Renal pelvis (tissue), 12 donors: ENCODE results near the gene SELENOK. TPM values are rescaled to one million over a fixed set of nuclear protein-coding genes. Genes with fewer than 3 reads are reported as not detected.
"Not testable (repeated sequence)": the region's sequence is repeated elsewhere in the genome, so short reads cannot be mapped to it uniquely, and the experiment has no call there.

Source experiments
- DNase-seq: peaks from one replicate; pipeline ENCODE4 v3.0.0-alpha.2; 2013
- long read RNA-seq, 16 experiments: transcript quantifications; one replicate each; lab custom pipeline, GENCODE V29; 2026
- polyA plus RNA-seq, 3 donors: library from polyadenylated mRNA; unstranded; fragments of 120-200 nt; gene quantifications; one replicate each; pipeline ENCODE4 v1.2.1, GENCODE V29; 2013; ENCODE audit not compliant: insufficient read length in 3 of 3

SELENOK gene
- polyA plus RNA-seq = 10 to 100 TPM; 66.2 to 74.9 (median 68.7) TPM
- long read RNA-seq, donor 1, transcript SELENOK-204 (5 exons, 1,633 nt) = major isoform, 85 of 94 reads
- long read RNA-seq, donor 1, partial matches to known transcripts = 5 of 94 reads
- long read RNA-seq, donor 1, other reads (novel, unspliced or antisense) = 0 of 94 reads
- long read RNA-seq, donor 2, transcript SELENOK-204 (5 exons, 1,633 nt) = major isoform, 89 of 94 reads
- long read RNA-seq, donor 2, partial matches to known transcripts = 0 of 94 reads
- long read RNA-seq, donor 2, other reads (novel, unspliced or antisense) = 0 of 94 reads
- long read RNA-seq, donor 3, transcript SELENOK-204 (5 exons, 1,633 nt) = major isoform, 70 of 82 reads
- long read RNA-seq, donor 3, partial matches to known transcripts = 12 of 82 reads
- long read RNA-seq, donor 3, other reads (novel, unspliced or antisense) = 0 of 82 reads
- long read RNA-seq, donor 4, transcript SELENOK-202 (2 exons, 574 nt) = minor isoform, 5 of 114 reads
- long read RNA-seq, donor 4, transcript SELENOK-204 (5 exons, 1,633 nt) = major isoform, 94 of 114 reads
- long read RNA-seq, donor 4, partial matches to known transcripts = 12 of 114 reads
- long read RNA-seq, donor 4, other reads (novel, unspliced or antisense) = 0 of 114 reads
- long read RNA-seq, donor 5, transcript SELENOK-204 (5 exons, 1,633 nt) = major isoform, 45 of 65 reads
- long read RNA-seq, donor 5, partial matches to known transcripts = 18 of 65 reads
- long read RNA-seq, donor 5, other reads (novel, unspliced or antisense) = 0 of 65 reads
- long read RNA-seq, donor 6, transcript SELENOK-204 (5 exons, 1,633 nt) = major isoform, 65 of 69 reads
- long read RNA-seq, donor 6, partial matches to known transcripts = 0 of 69 reads
- long read RNA-seq, donor 6, other reads (novel, unspliced or antisense) = 0 of 69 reads
- long read RNA-seq, donor 7, transcript SELENOK-204 (5 exons, 1,633 nt) = major isoform, 68 of 109 reads
- long read RNA-seq, donor 7, partial matches to known transcripts = 36 of 109 reads
- long read RNA-seq, donor 7, other reads (novel, unspliced or antisense) = 0 of 109 reads
- long read RNA-seq, donor 8, transcript SELENOK-204 (5 exons, 1,633 nt) = major isoform, 28 of 33 reads
- long read RNA-seq, donor 8, partial matches to known transcripts = 5 of 33 reads
- long read RNA-seq, donor 8, other reads (novel, unspliced or antisense) = 0 of 33 reads
- long read RNA-seq, donor 9, transcript SELENOK-204 (5 exons, 1,633 nt) = major isoform, 92 of 109 reads
- long read RNA-seq, donor 9, partial matches to known transcripts = 12 of 109 reads
- long read RNA-seq, donor 9, other reads (novel, unspliced or antisense) = 0 of 109 reads
- long read RNA-seq, donor 10, transcript SELENOK-204 (5 exons, 1,633 nt) = major isoform, 71 of 73 reads
- long read RNA-seq, donor 10, partial matches to known transcripts = 0 of 73 reads
- long read RNA-seq, donor 10, other reads (novel, unspliced or antisense) = 0 of 73 reads
- long read RNA-seq, donor 11, transcript SELENOK-204 (5 exons, 1,633 nt) = major isoform, 51 of 58 reads
- long read RNA-seq, donor 11, partial matches to known transcripts = 5 of 58 reads
- long read RNA-seq, donor 11, other reads (novel, unspliced or antisense) = 0 of 58 reads
- long read RNA-seq, donor 12, transcript SELENOK-204 (5 exons, 1,633 nt) = major isoform, 94 of 119 reads
- long read RNA-seq, donor 12, partial matches to known transcripts = 22 of 119 reads
- long read RNA-seq, donor 12, other reads (novel, unspliced or antisense) = 0 of 119 reads
- long read RNA-seq, donor 13, transcript SELENOK-204 (5 exons, 1,633 nt) = major isoform, 33 of 39 reads
- long read RNA-seq, donor 13, partial matches to known transcripts = 6 of 39 reads
- long read RNA-seq, donor 13, other reads (novel, unspliced or antisense) = 0 of 39 reads
- long read RNA-seq, donor 14 = 0 reads
- long read RNA-seq, donor 15, transcript SELENOK-204 (5 exons, 1,633 nt) = major isoform, 111 of 126 reads
- long read RNA-seq, donor 15, partial matches to known transcripts = 11 of 126 reads
- long read RNA-seq, donor 15, other reads (novel, unspliced or antisense) = 0 of 126 reads
- long read RNA-seq, donor 16, transcript SELENOK-204 (5 exons, 1,633 nt) = major isoform, 77 of 97 reads
- long read RNA-seq, donor 16, partial matches to known transcripts = 15 of 97 reads
- long read RNA-seq, donor 16, other reads (novel, unspliced or antisense) = 0 of 97 reads

DNA sequence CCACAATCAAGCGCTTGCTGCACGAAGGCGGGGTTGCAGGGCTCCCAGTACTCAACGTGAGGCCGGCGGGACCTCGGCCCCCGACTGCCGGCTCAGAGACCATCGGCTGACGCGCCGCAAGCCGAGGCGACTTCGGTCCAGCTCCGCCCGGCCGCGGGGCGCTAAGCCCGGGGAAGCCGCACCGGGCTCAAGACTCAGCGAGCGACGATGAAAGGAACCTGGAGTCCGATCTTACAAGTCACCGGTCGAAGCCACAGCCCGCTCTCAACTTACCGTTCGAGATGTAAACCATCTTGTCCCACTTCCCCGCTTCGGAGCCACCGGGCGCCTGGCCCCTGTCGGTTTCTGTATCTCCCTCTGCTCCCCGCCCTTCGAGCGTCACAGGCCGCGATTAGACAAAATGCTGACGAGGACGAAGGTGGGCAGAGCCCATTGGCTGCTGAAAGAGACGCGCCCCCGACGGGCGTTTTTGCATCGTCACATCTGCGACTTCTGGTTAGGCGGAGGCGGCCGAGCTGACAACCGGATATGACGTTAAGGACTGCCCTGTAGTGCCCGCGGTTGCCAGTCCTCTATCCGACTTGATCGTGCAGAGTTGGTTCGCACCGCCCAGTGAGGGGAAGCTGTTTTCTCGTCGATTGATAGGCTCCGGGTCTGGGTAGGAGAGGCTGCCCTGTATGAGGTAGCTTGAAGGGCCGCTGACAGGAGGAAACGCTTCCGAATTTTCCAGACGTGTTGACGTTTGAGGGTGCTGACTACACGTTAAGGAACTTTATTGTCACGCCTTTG is at the start of gene SELENOK:
TSS of gene SELENOK (minus strand) at position 363 of the 789 bp plus-strand sequence.
- DNase-seq = peak; percentile 99

DNA sequence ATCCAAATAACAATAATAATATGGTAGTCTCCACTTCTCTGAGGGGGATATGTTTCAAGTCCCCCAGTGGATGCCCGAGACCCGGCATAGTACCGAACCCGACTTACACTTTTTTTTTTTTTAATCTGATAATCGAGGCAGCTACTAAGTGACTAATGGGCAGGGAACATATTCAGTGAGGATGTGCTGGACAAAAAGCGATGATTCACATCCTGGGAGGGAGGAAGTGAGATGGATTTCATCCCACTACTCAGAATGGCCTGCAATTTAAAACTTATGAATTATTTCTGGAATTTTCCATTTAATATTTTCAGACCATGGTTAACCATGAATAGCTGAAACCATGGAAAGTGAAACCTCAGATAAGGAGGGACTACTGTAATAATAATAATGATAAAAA is 49.5 kb upstream of the SELENOK start:
- no peak for DNase-seq

GRCh38 chr3:53940623-53941022 is 49.0 kb upstream of the SELENOK start:
- no peak for DNase-seq

- no peak for DNase-seq
Observed at GRCh38 chr3:53939813-53940212, 48.2 kb upstream of the SELENOK start.

GRCh38 chr3:53939086-53939582 is 47.5 kb upstream of the SELENOK start:
- peak; percentile 35 for DNase-seq

GRCh38 chr3:53938645-53939044 is 47.0 kb upstream of the SELENOK start:
- DNase-seq = peak; percentile 43

DNA sequence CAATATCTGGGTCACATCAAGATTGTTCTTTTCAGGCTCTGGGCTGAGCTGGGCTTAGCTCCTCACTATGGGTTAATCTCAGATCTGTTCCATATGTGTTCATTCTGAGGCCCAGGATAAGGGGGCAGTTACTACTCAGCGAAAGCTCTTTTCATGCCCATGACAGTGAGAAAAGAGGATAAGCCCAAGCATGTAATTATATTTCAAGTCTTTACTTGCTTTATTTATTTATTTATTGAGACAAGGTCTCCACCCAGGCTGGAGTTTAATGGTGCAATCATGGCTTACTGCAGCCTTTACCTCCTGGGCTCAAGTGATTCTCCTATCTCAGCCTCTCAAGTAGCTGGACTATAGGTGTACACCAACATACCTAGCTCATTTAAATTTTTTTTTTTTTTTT is 44.7 kb upstream of the SELENOK start:
- no peak for DNase-seq

- DNase-seq = no peak
Observed at GRCh38 chr3:53935283-53935901, 43.7 kb upstream of the SELENOK start.

GRCh38 chr3:53927208-53927872 is 35.7 kb upstream of the SELENOK start:
- DNase-seq = not testable (repeated sequence)

GRCh38 chr3:53921296-53921695 is 29.6 kb upstream of the SELENOK start:
- DNase-seq = no peak

DNA sequence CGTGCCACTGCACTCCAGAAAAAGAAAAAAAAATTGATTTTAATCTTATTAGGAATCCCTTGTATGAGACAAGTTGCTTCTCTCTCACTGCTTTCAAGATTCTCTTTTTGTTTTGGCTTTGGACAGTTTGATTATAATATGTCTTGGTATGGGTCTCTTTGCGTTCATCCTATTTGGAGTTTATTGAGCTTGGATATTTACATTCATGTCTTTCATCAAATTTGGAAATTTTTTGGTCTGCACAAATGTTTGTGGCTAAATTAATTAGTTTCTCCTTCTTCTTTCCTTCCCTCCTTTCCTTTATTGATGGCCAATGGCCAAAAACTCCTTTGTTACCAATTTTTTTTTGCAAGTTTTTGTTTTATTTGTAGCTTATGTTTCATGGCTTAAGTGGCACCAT is 28.1 kb upstream of the SELENOK start:
- DNase-seq = no peak

DNA sequence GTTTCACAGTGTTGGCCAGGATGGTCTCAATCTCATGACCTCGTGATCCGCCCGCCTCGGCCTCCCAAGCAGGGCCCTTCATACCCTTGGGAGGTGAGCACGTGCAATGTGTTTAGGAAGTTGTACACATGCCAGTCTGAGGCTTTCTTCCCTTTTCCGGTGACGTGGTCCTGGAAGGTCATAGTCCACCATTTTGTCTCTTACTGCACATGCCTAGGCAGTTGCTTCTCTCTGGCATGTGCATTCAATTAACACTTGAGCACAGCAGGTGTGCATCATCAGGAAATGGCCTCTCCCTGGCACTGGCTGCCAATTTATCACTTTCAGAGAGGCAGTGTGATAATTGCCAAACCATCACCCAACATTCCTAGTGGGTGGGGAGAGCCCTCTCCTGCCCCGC is 21.7 kb upstream of the SELENOK start:
- no peak for DNase-seq

- DNase-seq = no peak
Observed at GRCh38 chr3:53902711-53903110, 11.1 kb upstream of the SELENOK start.

- no peak for DNase-seq
Observed at GRCh38 chr3:53902067-53902466, 10.4 kb upstream of the SELENOK start.

DNA sequence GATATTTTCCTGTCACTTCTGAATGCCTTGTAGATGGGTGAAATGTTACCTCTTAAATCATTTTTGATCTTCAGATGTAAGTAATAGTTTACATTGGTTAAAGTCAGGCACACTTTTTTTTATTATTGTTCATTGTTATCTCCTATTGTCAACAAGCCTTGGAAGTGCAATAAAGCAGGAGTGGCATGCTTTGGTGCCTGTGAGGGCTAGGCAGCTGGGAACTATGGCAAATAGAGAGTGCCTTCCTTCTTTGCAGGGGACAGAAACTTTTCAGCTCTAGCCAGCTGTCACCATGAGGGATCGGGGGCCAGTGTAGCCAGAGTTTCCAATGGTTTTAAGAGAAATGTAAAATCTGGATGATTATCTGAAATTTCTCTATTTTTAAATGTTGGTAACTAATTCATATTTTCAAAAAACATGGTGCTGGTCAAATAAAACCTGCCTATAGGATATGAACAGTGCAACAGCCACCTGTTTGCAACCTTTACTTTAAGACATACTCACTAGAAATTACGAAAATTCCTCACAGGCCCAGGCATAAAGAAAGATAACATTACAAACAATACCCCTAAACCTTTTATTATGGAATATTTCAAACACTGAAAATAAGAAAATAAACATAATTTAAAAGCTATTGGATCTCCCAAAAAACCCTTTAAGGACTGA is 9.1 kb upstream of the SELENOK start:
- DNase-seq = no peak

- no peak for DNase-seq
Observed at GRCh38 chr3:53899750-53900149, 8.1 kb upstream of the SELENOK start.

DNA sequence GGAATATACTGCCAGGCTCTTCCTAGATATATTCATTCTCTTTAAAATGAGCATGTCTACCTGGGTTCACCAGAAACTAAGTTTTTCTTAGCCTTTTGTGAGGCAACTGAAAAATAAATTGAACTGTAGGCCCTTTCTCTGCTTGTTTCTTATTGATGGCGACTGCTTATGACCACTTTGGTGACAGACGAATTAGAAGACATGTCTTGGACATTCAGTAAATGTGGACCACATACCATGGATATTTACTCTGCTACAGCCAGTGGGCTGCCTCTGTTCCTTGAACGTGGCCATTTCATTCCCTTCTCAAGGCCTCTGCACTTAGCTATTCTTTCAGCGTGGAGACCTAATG is 603 bp upstream of the SELENOK start:
- DNase-seq = no peak
